ENCODE data around the gene AMFR. TPM values are rescaled to one million over a fixed set of nuclear protein-coding genes. Genes with fewer than 3 reads are reported as not detected.
A peak's percentile ranks its signal among the peaks of the same experiment; 100 is the strongest.

AMFR gene
- total RNA-seq, 1 experiment from 2014 or later, result 25.6 TPM

DNA sequence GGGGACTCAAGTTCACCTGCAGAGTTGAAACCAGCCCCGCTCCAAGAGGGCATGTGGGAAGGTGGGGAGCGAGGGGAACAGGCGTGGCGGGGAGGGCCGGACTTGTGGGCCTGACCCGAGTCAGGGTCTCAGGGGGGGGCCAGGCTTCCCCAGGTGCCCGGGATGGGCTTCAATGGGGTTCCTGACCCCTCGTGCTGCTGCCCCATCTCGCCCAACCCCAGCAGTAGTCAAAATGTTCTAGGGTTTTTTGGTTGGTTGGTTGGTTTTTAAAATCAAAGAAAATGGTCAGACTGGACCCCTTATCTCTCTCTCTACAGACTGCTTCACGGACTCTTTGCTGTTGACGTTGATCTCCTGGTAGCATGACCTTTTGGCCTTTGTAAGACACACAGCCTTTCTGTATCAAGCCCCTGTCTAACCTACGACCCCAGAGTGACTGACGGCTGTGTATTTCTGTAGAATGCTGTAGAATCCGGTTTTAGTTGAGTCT is 69.5 kb downstream of the AMFR start:
- no peak overlapping the region for H4K5ac ChIP-seq (ENCODE audit: insufficient read length, low read depth, low read length)
- no peak for TF ChIP-seq CTCF (conservative IDR thresholded peaks at IDR 0.05)
- peak; percentile 25 for DNase-seq
- H2BK15ac ChIP-seq (ENCODE audit: low read depth, low read length), result no peak overlapping the region
- no peak overlapping the region for H2BK20ac ChIP-seq (ENCODE audit: low read depth, low read length, poor library complexity, severe bottlenecking)
- Mint-ChIP-seq H3K27me3 (ENCODE audit: low read depth) (no peaks in the 10 kb centered on the region; the same call in none of the 2 replicates), H3K27ac (no peak overlapping the region; a peak in 2 of 7 replicates), H3K9me3 (no peaks in the 10 kb centered on the region), H3K4me1 (peaks cover 26 to 41% of the 10 kb centered on the region in 2 experiments), H3K4me3 (peak overlapping the region in 1 of 2 experiments; percentile 74; a peak in 2 of 5 replicates), H3K36me3 (ENCODE audit: insufficient read depth in 1 of 3, low read depth in 3 of 3) (no peaks in the 10 kb centered on the region; a peak in 1 of 7 replicates)
- no peak overlapping the region for H4K8ac ChIP-seq (replicated peaks; ENCODE audit: insufficient read length, low read depth, low read length)
- H3K27ac ChIP-seq (ENCODE audit: insufficient read length, low read depth, low read length), result no peak overlapping the region
- H3K14ac ChIP-seq (ENCODE audit: insufficient read depth, low read length), result no peak overlapping the region
- H3K79me1 ChIP-seq (ENCODE audit: insufficient read depth, low read depth, low read length, poor library complexity, severe bottlenecking), result no peaks in the 10 kb centered on the region
- no peak overlapping the region for H2AK5ac ChIP-seq (ENCODE audit: insufficient read length, low read length)
- H3T11ph ChIP-seq (ENCODE audit: low read length), result no peak overlapping the region
- no peak overlapping the region for H2BK12ac ChIP-seq (ENCODE audit: insufficient read length, low read depth, low read length)
- H3K27me3 ChIP-seq (ENCODE audit: insufficient read depth, low read length), result no peaks in the 10 kb centered on the region
- no peak overlapping the region for H3K56ac ChIP-seq (ENCODE audit: insufficient read length, low read depth, low read length)
- H3K4me2 ChIP-seq (ENCODE audit: insufficient read depth, insufficient read length, low read length), result no peak overlapping the region
- no peak overlapping the region for H3K9ac ChIP-seq (ENCODE audit: extremely low read depth, insufficient read length, low read length)
- H3K23ac ChIP-seq (ENCODE audit: insufficient read length, low read depth, low read length), result no peak overlapping the region
- no peak overlapping the region for H3K4ac ChIP-seq (ENCODE audit: low read depth, low read length)
- H2AFZ ChIP-seq (ENCODE audit: low read length), result no peak overlapping the region
- H2BK5ac ChIP-seq (ENCODE audit: insufficient read length, low read length), result no peak overlapping the region
- no peak overlapping the region for H4K91ac ChIP-seq (ENCODE audit: insufficient read length, low read depth, low read length)
- H3K18ac ChIP-seq (ENCODE audit: insufficient read length, low read depth, low read length), result no peak overlapping the region
- H3K4me1 ChIP-seq (ENCODE audit: insufficient read depth, low read length), result no peaks in the 10 kb centered on the region; the same call in 1 of the 2 replicates
- H3K23me2 ChIP-seq (ENCODE audit: insufficient read length, low read depth, low read length, poor library complexity, severe bottlenecking), result no peaks in the 10 kb centered on the region
- no peaks in the 10 kb centered on the region for H3K79me2 ChIP-seq (ENCODE audit: insufficient read depth, low read length)
- no peak overlapping the region for H2BK120ac ChIP-seq (ENCODE audit: low read depth, low read length, poor library complexity, severe bottlenecking)
- H3K9me3 ChIP-seq (ENCODE audit: control insufficient read depth, low read depth, low read length), result no peaks in the 10 kb centered on the region
- no CpG with 5 or more reads among the region's 14 CpGs for WGBS (ENCODE audit: extremely low coverage, insufficient read length, low lambda C conversion rate)
- H4K20me1 ChIP-seq (ENCODE audit: control insufficient read depth, insufficient read depth, insufficient read length), result no peaks in the 10 kb centered on the region
